ENCODE data around the gene SUPT6H. TPM values are rescaled to one million over a fixed set of nuclear protein-coding genes. Genes with fewer than 3 reads are reported as not detected.

Gene SUPT6H
- total RNA-seq: 36.5 TPM

DNA sequence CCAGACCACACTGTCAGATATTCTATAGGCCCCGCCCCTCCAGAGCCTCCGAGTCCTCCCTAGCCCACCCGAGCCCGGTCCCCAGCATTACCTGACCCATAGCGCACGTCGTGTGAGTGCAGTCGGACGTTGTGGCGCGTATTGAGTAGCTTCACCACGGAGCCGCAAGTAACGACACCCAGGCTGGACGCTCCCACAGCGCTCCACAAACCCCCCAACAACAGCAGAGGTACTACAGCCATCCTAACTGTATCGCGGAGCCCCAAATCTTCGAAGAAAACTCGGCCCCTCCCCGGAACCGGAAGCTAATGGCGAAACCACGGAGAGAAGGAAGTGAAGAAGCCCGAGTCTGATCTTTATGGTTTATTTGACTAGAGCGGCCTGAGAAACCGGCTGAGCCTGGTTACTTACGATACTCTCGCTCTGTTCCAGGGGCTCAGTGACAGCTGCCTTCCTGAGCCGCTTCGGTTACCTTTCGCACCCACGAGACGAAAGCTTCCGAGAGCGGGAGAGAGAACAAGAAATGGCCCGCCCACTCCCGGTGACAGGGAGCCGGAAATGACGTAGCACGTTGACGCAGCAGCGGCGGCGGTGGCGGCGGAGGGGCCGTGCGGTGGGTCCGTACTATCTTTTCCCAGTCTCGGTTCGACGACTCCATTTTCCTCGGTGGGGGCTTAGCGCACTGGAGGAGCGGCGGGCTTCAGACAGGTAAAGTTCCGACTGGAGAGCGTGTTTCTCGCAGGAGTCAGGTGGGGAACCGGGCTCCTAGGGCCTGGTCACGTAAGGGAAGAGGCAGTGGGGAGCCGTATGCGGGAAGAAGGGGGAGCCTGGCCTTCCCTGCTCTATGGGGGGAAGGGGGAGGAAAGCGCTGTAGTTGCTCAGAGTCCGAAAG is at the start of gene SUPT6H, which contains the start of gene SDF2:
Gene SUPT6H, plus strand, starts transcription at position 571 of the 892 bp plus-strand sequence. CDS start 11,197 bp downstream, outside the sequence.
Gene SDF2, minus strand, starts transcription at position 272 of the 892 bp plus-strand sequence. Its CDS starts 30 bp downstream, at position 242.
- Histone ChIP-seq H3K27me3 (ENCODE audit: control insufficient read depth in 3 of 3, insufficient read depth in 3 of 3, low read length in 3 of 3) (no peaks in the 10 kb centered on the region), H3K9me3 (ENCODE audit: control insufficient read depth in 3 of 3, low read length in 3 of 3) (no peaks in the 10 kb centered on the region), H3K4me3 (ENCODE audit: low read length in 3 of 3) (peak within 1 kb of the TSS; percentile 95 to 99 (median 98)), H3K36me3 (ENCODE audit: control insufficient read depth in 3 of 3, insufficient read depth in 3 of 3, low read length in 3 of 3) (peaks cover 4 to 9% (median 5%) of the 10 kb centered on the region in 3 donors), H3K27ac (ENCODE audit: low read depth, low read length) (peak within 1 kb of the TSS; percentile 99), H3K9ac (ENCODE audit: low read depth in 1 of 3, low read length in 3 of 3) (peak within 1 kb of the TSS; percentile 94 to 100 (median 99)), H3K4me1 (ENCODE audit: control insufficient read depth in 3 of 3, insufficient read depth in 3 of 3, low read length in 3 of 3) (peaks cover 30 to 54% (median 34%) of the 10 kb centered on the region in 3 donors)

- Histone ChIP-seq H3K27me3 (ENCODE audit: control insufficient read depth in 3 of 3, insufficient read depth in 3 of 3, low read length in 3 of 3) (no peaks in the 10 kb centered on the region), H3K4me1 (ENCODE audit: control insufficient read depth in 3 of 3, insufficient read depth in 3 of 3, low read length in 3 of 3) (no peaks in the 10 kb centered on the region), H3K4me3 (ENCODE audit: low read length in 3 of 3) (no peak overlapping the region), H3K9me3 (ENCODE audit: control insufficient read depth in 3 of 3, low read length in 3 of 3) (no peaks in the 10 kb centered on the region), H3K36me3 (ENCODE audit: control insufficient read depth in 3 of 3, insufficient read depth in 3 of 3, low read length in 3 of 3) (peaks cover 47 to 66% (median 50%) of the 10 kb centered on the region in 3 donors), H3K9ac (ENCODE audit: low read depth in 1 of 3, low read length in 3 of 3) (no peak overlapping the region), H3K27ac (ENCODE audit: low read depth, low read length) (no peak overlapping the region)
Measured at GRCh38 chr17:28612531-28612930, 49.5 kb upstream of the SUPT6H start.

DNA sequence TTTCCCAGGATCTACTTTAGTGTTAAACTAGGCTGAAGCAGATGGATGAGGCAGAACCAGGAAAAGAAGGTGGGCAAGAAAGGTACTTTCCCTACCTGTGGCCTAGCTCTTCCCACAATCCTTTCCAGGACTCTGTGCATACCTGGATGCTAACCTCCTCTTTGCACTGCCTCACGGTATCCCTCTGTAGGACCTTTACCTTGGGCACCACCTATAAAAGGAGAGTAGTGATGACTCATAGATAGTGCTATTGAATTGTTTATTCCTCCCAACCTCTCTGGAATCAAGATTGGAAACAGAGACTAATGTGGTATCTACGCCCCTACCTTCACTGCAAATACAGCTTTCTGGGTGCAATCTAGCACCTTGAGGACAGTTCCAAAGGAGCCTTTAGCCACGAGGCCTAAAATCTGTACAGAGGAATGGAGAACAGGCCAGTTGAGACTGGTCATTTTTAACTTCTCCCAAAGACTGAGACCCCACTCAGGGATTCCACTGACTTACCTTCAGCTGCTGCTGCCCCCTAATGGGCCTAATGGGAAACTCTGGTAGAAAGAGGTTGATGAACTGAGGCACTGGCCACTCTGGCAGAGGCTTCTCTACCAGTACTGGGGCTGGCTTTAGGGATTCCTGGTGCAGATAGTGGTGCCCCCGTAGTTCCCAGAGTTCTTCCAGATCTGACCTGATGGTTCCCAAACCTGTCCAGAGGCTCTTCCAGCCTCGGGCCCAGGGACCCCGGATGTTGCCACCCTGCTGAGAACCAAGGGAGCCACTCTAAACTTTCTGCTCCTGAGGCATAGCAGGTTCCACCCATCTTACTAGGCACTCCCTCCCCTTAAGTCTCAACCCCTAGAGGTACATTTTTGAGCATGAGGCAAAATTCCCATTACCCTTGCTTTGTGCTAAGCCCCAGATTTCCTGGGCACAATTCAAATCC is 48.8 kb upstream of the SUPT6H start:
- no peaks in the 10 kb centered on the region for H3K4me1 ChIP-seq (ENCODE audit: control insufficient read depth in 3 of 3, insufficient read depth in 3 of 3, low read length in 3 of 3)
- H3K9ac ChIP-seq (ENCODE audit: low read depth in 1 of 3, low read length in 3 of 3): no peak overlapping the region
- no peak overlapping the region for H3K4me3 ChIP-seq (ENCODE audit: low read length in 3 of 3)
- H3K9me3 ChIP-seq (ENCODE audit: control insufficient read depth in 3 of 3, low read length in 3 of 3): no peaks in the 10 kb centered on the region
- no peaks in the 10 kb centered on the region for H3K27me3 ChIP-seq (ENCODE audit: control insufficient read depth in 3 of 3, insufficient read depth in 3 of 3, low read length in 3 of 3)
- H3K36me3 ChIP-seq (ENCODE audit: control insufficient read depth in 3 of 3, insufficient read depth in 3 of 3, low read length in 3 of 3): peaks cover 49 to 68% (median 53%) of the 10 kb centered on the region in 3 donors
- no peak overlapping the region for H3K27ac ChIP-seq (ENCODE audit: low read depth, low read length)

GRCh38 chr17:28613931-28614381 is 48.0 kb upstream of the SUPT6H start, which contains the start of gene RSKR:
RSKR (minus strand) TSS chr17:28614185; CDS start chr17:28614161, 24 bp downstream.
- Histone ChIP-seq H3K27ac (ENCODE audit: low read depth, low read length) (no peak within 1 kb of the TSS), H3K4me3 (ENCODE audit: low read length in 3 of 3) (no peak within 1 kb of the TSS), H3K27me3 (ENCODE audit: control insufficient read depth in 3 of 3, insufficient read depth in 3 of 3, low read length in 3 of 3) (no peaks in the 10 kb centered on the region), H3K9ac (ENCODE audit: low read depth in 1 of 3, low read length in 3 of 3) (no peak within 1 kb of the TSS), H3K36me3 (ENCODE audit: control insufficient read depth in 3 of 3, insufficient read depth in 3 of 3, low read length in 3 of 3) (peaks cover 57 to 73% (median 60%) of the 10 kb centered on the region in 3 donors), H3K9me3 (ENCODE audit: control insufficient read depth in 3 of 3, low read length in 3 of 3) (no peaks in the 10 kb centered on the region), H3K4me1 (ENCODE audit: control insufficient read depth in 3 of 3, insufficient read depth in 3 of 3, low read length in 3 of 3) (no peaks in the 10 kb centered on the region)

DNA sequence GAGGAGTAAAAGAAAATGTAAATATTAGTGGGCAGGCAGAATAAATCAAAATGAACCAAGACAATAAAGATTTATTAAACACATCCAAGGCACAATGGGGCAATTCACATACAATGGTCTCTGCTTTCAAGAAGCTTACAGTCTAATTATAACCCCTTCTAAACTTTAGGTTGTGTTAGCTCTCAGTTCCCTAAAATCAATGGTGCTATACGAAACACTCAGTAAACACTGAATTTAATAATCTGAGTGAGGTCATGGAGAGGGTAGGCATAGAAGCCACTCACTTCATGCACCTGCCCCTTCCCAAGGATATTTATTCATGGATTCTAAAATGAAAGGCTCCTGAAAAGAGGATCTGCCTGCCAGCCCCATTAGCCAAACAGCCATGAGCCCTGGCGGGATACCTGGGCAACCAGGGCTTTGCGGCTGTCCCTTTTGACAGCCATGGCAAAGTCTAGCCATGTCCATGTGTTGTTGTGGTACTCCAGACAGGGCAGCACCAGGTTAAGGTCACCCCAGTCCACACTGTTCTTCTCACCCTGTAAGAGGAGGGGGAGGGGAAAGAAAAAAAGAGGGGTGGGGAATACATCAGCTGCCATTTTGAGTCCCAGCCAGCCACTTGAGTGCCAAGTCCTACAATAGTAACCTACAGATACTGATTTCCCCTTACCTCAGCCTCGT is 46.6 kb upstream of the SUPT6H start:
- Histone ChIP-seq H3K36me3 (ENCODE audit: control insufficient read depth in 3 of 3, insufficient read depth in 3 of 3, low read length in 3 of 3) (peaks cover 71 to 83% (median 73%) of the 10 kb centered on the region in 3 donors), H3K9ac (ENCODE audit: low read depth in 1 of 3, low read length in 3 of 3) (no peak overlapping the region), H3K9me3 (ENCODE audit: control insufficient read depth in 3 of 3, low read length in 3 of 3) (no peaks in the 10 kb centered on the region)

GRCh38 chr17:28616281-28616680 is 45.7 kb upstream of the SUPT6H start:
- Histone ChIP-seq H3K36me3 (ENCODE audit: control insufficient read depth in 3 of 3, insufficient read depth in 3 of 3, low read length in 3 of 3) (peaks cover 74 to 84% (median 77%) of the 10 kb centered on the region in 3 donors), H3K9me3 (ENCODE audit: control insufficient read depth in 3 of 3, low read length in 3 of 3) (no peaks in the 10 kb centered on the region), H3K27me3 (ENCODE audit: control insufficient read depth in 3 of 3, insufficient read depth in 3 of 3, low read length in 3 of 3) (no peaks in the 10 kb centered on the region), H3K9ac (ENCODE audit: low read depth in 1 of 3, low read length in 3 of 3) (no peak overlapping the region), H3K4me1 (ENCODE audit: control insufficient read depth in 3 of 3, insufficient read depth in 3 of 3, low read length in 3 of 3) (no peaks in the 10 kb centered on the region), H3K4me3 (ENCODE audit: low read length in 3 of 3) (no peak overlapping the region), H3K27ac (ENCODE audit: low read depth, low read length) (no peak overlapping the region)

More for the DNA sequence above, 46.6 kb upstream of the SUPT6H start:
- Histone ChIP-seq H3K4me3 (ENCODE audit: low read length in 3 of 3) (no peak overlapping the region), H3K4me1 (ENCODE audit: control insufficient read depth in 3 of 3, insufficient read depth in 3 of 3, low read length in 3 of 3) (no peaks in the 10 kb centered on the region), H3K27me3 (ENCODE audit: control insufficient read depth in 3 of 3, insufficient read depth in 3 of 3, low read length in 3 of 3) (no peaks in the 10 kb centered on the region), H3K27ac (ENCODE audit: low read depth, low read length) (no peak overlapping the region)

GRCh38 chr17:28618464-28618863 is 43.5 kb upstream of the SUPT6H start:
- Histone ChIP-seq H3K9me3 (ENCODE audit: control insufficient read depth in 3 of 3, low read length in 3 of 3) (no peaks in the 10 kb centered on the region), H3K27me3 (ENCODE audit: control insufficient read depth in 3 of 3, insufficient read depth in 3 of 3, low read length in 3 of 3) (no peaks in the 10 kb centered on the region), H3K36me3 (ENCODE audit: control insufficient read depth in 3 of 3, insufficient read depth in 3 of 3, low read length in 3 of 3) (peaks cover 76 to 91% (median 88%) of the 10 kb centered on the region in 3 donors)

DNA sequence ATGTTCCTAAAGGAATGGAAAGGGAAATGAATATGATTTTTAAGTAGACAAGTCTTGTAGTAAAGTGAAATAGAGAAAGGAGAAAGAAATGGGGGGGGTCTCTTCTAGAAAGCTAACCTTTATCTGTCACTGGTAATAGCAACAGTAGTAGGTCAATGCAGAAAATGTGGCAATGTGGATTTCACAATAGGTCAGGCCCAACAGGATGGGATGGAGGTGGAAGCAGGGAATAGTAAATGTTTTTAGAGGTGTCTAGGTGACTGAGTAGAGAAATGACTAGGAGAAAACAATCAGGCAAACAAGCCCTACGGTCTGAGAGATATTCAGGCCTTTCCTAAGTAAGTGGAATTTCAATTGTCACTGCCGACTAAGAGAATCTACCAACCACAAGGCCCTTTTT is 42.0 kb upstream of the SUPT6H start:
- peaks cover 67 to 88% (median 81%) of the 10 kb centered on the region in 3 donors for H3K36me3 ChIP-seq (ENCODE audit: control insufficient read depth in 3 of 3, insufficient read depth in 3 of 3, low read length in 3 of 3)
- H3K4me3 ChIP-seq (ENCODE audit: low read length in 3 of 3): no peak overlapping the region
- H3K4me1 ChIP-seq (ENCODE audit: control insufficient read depth in 3 of 3, insufficient read depth in 3 of 3, low read length in 3 of 3): peaks cover 4 to 13% (median 10%) of the 10 kb centered on the region in 3 donors
- no peaks in the 10 kb centered on the region for H3K27me3 ChIP-seq (ENCODE audit: control insufficient read depth in 3 of 3, insufficient read depth in 3 of 3, low read length in 3 of 3)
- no peaks in the 10 kb centered on the region for H3K9me3 ChIP-seq (ENCODE audit: control insufficient read depth in 3 of 3, low read length in 3 of 3)
- no peak overlapping the region for H3K9ac ChIP-seq (ENCODE audit: low read depth in 1 of 3, low read length in 3 of 3)
- no peak overlapping the region for H3K27ac ChIP-seq (ENCODE audit: low read depth, low read length)

More at GRCh38 chr17:28618464-28618863, 43.5 kb upstream of the SUPT6H start:
- H3K9ac ChIP-seq (ENCODE audit: low read depth in 1 of 3, low read length in 3 of 3): no peak overlapping the region
- H3K4me3 ChIP-seq (ENCODE audit: low read length in 3 of 3): no peak overlapping the region
- H3K27ac ChIP-seq (ENCODE audit: low read depth, low read length): no peak overlapping the region
- peaks cover 0 to 6% (median under 1%) of the 10 kb centered on the region in 3 donors for H3K4me1 ChIP-seq (ENCODE audit: control insufficient read depth in 3 of 3, insufficient read depth in 3 of 3, low read length in 3 of 3)

DNA sequence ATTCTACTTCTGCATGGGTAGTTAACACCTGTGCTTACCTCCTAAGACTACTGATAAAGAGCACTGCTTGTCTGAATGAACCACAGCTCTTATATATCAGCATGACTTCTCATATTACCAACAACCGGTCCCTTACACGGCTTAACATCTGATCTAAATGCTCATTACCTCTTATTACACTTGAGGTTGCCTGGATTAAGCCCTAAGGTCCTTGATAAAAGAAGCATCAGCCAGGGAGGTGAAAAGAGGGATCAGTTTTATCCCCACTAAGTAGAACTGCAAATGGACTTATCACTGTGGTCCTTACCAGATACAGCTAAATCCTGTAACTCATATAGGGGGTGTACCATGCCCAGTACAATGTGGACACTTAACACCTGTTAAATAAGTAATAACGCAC is 39.8 kb upstream of the SUPT6H start:
- Histone ChIP-seq H3K27ac (ENCODE audit: low read depth, low read length) (no peak overlapping the region), H3K4me3 (ENCODE audit: low read length in 3 of 3) (no peak overlapping the region), H3K9me3 (ENCODE audit: control insufficient read depth in 3 of 3, low read length in 3 of 3) (no peaks in the 10 kb centered on the region), H3K36me3 (ENCODE audit: control insufficient read depth in 3 of 3, insufficient read depth in 3 of 3, low read length in 3 of 3) (peaks cover 48 to 75% (median 69%) of the 10 kb centered on the region in 3 donors), H3K9ac (ENCODE audit: low read depth in 1 of 3, low read length in 3 of 3) (no peak overlapping the region), H3K4me1 (ENCODE audit: control insufficient read depth in 3 of 3, insufficient read depth in 3 of 3, low read length in 3 of 3) (peaks cover 4 to 13% (median 10%) of the 10 kb centered on the region in 3 donors), H3K27me3 (ENCODE audit: control insufficient read depth in 3 of 3, insufficient read depth in 3 of 3, low read length in 3 of 3) (no peaks in the 10 kb centered on the region)
